ENCODE measurements around the gene STN1. TPM values are rescaled to one million over a fixed set of nuclear protein-coding genes. Genes with fewer than 3 reads are reported as not detected.

Gene STN1
- total RNA-seq, 1 donor from 2014 or later: 32.6 TPM

GRCh38 chr10:103894441-103894864 lies 23.5 kb downstream of the STN1 start:
- DNase-seq: peak; percentile 69

DNA sequence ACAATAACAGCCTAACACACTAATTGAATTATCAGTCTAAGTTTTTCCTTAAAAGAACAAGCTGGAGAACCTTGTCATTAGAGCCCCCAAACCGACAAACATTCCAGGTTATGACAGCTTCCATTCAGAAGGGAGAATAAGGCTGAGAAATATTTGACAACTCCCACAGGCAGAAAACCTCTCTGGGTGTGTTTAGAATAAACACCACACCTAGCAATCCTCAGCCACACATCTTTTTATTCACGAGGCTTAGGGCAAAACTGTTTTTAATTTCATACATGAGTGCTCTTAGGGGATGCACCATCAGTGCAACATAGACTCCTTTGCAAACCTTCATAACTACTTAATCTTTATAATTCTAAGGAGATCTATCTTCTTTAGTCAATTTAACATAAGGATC lies 24.2 kb downstream of the STN1 start:
- DNase-seq: no peak

DNA sequence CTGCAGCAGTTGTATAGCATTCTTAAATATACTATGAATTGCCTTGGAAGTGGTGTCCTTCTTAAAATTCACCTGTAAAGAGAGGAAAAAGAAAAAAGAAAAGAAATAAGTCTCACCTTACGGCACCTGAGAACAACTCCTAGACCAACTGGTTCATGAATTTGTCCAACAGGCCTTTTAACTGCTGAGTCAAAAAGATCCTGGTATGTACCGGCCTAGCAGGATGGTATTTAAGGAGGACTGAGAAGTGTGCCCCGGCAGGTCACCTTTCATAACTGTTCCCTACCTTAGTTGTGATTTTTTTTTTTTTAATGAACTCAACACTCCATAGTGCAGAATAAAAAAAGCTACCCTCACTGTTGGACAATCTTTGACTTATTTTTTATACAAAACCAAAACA lies 25.8 kb downstream of the STN1 start:
- no peak for DNase-seq

DNA sequence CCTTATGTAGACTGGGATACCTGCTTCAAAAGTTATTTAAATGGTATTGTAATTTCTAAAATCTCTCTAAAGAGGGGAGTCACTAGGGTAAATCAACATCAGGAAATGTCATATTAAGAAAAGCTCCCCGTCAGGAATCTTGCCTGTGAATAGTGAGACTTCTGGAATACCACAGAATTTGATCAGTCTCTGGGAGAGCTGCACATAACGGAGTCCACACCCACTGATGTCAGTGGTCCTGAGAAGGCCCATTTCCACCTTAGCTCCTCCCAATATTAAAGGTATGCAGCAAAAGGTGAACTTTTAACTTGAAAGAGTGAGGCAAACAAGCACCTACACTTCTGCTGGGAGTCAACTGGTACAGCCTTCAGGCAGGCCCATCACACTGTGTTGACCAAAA lies 27.3 kb downstream of the STN1 start:
- DNase-seq: no peak

DNA sequence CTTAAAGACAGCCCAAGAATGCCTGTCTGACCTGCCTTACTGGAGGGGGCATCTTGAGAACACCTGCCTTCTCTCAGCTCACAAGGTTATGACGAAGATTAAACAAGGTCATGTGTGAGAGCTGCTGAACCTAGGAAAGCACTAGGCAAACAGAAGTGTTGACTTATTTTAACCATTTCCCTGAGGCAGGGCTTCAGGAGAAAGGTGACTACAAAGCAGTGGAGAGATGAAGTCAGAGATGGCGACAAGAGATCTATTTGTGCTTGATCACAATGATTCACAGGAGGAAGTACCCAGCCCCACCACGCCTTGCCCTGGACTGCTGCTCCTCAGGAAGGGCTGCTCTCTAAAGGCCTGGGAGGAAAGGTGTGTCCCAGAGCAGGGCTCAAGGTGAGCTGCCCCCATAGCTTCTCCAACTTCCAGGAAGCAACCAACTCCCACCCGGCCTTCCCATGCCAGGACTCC lies 27.8 kb downstream of the STN1 start:
- DNase-seq: no peak

DNA sequence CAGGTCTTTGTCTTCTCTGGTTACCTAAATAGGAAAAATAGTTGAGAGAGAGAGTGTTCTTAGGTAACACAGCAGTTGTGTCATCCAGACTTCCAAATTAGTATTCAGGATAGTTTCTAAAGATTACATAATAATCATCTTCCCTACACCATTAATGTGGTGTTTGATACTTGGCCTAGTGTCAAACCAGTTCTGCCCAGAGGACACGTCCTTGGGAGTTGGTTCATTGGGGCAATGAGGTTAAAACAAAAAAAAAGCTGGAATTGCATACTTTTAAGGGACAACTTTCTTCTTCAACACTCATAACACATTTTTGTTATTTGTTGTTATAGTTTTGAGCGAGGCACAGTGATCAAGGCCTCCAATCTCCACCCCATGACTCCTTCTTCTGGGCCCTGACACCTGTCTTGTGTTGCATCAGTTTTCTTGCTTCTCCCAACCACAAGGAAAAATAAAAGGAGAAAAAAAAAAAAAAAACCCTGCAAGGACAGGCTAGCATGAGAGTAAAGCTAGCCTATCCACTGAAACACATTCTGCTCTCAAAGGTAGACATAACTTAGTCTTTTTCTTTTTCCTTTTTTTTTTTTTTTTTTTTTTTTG lies 28.8 kb downstream of the STN1 start:
- no peak for DNase-seq

DNA sequence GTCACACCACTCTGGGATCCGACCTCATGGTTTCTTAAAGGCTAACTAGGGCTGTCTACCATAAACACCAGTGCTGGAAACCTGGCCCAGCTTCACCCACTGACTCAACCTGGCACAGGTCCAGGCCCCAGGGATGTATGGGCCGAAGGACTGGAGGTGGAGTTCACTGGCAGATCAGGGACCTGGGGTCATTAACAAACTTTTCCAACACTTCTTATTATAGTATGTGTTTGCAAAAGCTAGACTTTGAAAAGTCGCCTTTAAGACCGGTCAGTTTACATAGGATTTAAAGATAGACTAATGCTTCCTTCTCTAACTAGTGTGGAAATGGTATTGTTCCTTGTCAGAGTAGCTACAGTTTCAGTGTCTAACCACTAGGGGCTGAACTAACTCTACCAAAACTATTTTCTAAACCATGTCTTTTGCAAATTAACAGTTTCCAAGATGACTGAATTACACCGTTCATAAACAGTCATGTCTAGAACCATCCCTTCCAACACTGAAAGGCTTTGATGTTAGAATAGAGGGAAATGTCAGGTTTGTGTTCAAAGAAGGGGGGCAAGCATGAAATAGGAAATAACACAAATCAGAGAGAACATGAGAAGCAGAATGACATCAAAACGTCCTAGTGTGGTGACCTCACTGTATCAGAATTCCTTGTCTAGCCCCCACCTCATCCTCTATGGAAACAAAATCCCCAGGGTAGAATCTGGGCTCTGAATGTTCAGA lies 29.7 kb downstream of the STN1 start:
- DNase-seq: peak; percentile 84

GRCh38 chr10:103885617-103886016 lies 32.4 kb downstream of the STN1 start:
- DNase-seq: no peak

DNA sequence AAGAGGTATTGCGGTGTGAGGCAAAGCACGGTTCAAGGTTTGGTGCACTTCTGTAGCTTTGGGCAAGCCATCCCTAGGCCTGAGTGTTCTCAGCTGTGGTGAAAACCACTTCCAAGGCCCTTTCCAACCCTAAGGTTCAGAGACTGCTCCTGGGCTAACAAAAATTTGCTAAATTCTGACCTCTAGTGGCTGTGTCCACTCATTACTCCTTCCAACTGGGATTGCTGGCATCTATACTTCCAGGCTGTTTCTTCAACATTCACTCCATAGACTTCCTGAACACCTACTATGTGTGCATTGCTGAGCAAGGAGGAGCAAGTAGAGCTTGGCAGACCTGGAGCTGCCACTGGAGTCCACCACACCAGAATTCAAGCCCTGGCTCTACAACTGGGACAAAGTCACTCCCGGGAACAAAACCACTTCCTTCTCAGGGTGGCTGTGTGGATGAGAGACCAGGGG lies 33.3 kb downstream of the STN1 start:
- peak; percentile 82 for DNase-seq

- DNase-seq: no peak
These were observed 35.5 kb downstream of the STN1 start for GRCh38 chr10:103882285-103883007.

DNA sequence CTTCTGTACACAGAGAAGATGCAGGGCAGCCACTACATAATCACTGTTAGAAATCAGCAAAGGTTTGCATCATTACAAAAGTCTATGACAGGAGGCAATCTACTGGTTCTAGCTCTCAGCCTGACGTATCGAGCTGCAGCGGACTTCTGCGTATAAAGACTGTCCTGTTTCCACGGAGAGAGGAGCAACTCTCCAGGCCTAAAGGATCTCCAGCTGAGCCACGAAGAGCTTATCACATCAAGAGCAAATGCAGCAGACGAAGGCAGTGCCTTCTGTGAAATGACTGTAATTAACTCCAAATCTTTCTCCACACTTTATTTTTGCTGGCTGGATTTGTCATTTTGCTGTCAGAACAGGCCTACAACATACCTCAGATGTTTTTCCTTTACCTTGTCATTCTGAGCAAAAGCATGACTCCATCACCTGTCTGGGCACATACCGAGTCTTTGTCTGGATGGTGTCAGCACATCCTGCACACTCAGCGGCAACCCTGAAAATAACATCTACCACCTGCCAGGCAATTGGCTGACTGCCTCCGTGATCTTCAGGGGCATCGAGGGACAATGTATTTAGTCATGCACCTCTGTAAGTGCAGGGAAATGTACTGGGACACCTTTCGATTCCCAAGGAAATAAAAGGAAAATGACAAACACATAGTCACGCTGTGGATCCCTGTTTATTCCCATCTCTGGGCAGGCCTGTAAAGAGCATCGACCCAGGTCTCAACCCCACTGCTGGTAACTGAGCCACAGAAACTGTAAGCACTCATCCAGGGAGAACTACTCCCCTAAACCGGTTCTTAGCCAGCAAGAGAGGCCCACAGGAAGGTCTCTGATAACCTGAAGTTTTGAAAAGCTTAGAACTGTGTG lies 36.3 kb downstream of the STN1 start:
- peak; percentile 67 for DNase-seq

DNA sequence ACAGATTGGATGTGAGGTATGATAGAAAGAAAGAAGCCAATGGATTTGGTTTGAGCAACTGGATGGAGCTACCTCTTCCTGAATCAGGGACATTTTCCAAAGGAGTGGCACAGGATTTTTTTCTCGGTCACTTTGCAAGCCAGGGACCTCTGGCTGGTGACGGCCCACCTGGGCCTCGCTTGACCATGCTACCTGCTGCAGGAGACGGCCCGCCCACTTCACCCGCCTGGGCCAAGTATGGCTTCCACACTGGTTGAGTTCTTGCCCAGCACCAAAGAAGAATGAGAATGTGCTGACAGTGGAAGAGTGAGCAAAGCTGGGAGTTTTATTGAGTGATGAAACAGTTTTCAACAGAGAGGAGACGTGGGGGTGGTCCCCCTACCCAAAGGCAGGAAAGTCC lies 38.2 kb downstream of the STN1 start:
- DNase-seq: no peak

DNA sequence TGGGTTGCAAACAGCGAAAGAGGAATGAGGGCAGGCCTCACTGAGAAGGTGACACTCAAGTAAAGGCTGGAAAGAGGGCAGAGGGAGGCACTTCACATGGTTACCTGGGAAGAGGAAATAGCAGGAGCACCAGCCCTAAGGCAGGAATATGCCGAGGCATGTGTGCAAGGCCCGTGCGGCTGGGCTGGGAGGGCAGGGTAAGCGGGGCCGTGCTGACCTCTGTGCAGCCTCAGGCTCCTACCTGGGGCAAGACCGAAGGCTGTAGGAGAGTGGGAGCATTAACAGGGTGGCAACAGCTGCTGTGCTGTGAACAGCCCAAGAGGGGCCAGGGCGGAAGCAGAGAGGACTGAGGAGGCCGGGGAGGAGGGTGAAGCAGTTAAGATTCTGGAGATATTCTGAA lies 38.6 kb downstream of the STN1 start:
- DNase-seq: no peak

GRCh38 chr10:103877861-103878260 lies 40.1 kb downstream of the STN1 start:
- no peak for DNase-seq

DNA sequence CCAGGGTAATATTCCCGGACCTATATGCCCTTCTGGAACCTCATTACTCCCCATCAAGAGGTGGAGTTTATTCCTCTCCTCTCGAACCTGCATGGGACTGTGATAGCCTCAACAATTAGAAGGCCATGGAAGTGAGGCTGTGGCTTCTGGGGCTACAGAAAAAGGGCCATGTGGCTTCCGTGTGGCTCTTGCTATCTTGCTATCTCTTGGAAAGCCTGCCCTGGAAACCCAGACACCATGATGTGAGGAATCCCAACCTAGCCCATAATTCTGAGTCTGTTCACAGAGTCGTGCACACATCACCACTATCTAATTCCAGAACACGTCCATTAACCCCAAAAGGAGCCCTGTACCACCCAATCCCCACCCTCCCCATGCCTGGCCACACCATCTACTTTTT lies 41.8 kb downstream of the STN1 start:
- no peak for DNase-seq

DNA sequence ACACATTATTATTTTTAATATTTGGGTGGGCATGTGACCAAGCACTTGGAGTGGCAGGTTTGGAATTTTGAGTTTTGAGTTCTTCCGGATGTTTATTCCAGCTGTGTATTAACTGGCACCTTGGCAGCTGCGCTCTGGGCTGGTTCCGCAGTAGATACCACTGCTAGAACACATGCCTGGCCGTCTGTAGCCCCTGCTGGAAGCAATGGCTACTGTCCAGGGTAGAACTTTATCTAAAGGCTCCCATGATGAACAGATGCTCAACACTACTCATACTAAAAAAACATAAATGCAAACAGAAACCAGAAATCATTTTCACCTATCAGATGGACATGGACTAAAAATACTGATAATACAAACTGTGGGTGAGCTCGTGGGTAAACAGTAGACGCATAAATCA lies 43.3 kb downstream of the STN1 start:
- DNase-seq: no peak

DNA sequence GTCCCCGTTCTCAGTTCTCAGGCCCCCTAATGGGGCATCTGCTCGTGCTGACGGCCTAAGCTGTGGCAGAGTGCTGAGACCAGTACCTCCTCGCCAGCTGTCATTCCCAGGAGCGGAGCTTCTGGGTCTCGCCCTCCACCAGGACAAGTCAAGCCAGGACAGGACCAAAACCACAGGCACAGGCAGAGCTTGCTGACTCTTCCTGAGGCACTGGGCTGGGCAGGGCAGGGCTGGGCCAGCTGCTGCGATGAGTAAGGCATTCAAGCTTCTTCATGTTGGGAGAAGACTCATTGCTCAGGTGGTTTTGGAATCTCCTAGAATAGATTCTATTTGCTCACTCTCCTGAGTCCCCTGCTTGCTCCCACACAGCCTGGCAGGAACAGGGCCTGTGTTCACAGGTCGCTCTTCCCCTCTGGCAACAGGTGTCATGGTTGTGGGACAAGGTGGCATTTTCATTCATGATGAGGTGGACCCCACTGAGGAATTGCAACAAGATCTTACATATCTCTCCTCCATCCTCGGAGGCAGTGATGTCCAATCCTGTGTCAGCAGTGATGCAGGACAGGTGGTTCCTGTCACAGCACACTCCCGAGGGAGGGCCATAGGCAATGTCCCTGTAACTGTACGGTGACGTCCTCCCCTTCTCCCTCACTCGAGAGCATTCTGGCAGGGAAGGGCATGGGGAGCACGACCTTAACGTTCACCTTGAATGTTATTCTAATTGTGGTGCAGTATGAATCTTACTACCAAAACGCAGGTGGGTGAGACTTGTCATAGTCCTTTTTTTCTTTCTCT lies 45.6 kb downstream of the STN1 start:
- DNase-seq: peak; percentile 59

GRCh38 chr10:103871006-103871405 lies 47.0 kb downstream of the STN1 start:
- DNase-seq: no peak

DNA sequence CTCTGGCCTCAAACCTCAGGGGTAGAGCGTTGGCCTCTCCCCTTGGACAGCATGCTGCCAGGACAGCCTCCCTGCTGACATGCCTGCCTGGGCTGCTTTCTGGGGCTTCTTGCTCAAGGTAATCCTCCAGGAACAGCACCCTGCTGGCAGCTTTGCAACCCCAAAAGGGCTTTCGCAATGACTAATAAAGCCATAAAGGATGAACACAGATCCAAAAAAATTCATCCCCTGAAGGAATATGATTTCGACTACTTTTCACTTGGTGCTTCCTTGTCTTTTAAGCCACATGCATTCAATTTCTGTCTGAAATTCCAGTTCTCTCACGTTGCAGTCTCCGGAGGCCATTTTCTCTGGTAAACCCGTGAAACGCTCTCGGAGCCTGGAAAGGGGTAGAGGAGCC lies 47.5 kb downstream of the STN1 start:
- DNase-seq: no peak

GRCh38 chr10:103869336-103869735 lies 48.6 kb downstream of the STN1 start:
- DNase-seq: no peak

- DNase-seq: no peak
These were observed 49.8 kb downstream of the STN1 start for GRCh38 chr10:103868200-103868599.

GRCh38 chr10:103861505-103861904 lies 56.5 kb downstream of the STN1 start:
- no peak for DNase-seq
